ENCODE measurements around the gene DHX32.
"Not testable (repeated sequence)": the region's sequence is repeated elsewhere in the genome, so short reads cannot be mapped to it uniquely, and the experiment has no call there.

DNA sequence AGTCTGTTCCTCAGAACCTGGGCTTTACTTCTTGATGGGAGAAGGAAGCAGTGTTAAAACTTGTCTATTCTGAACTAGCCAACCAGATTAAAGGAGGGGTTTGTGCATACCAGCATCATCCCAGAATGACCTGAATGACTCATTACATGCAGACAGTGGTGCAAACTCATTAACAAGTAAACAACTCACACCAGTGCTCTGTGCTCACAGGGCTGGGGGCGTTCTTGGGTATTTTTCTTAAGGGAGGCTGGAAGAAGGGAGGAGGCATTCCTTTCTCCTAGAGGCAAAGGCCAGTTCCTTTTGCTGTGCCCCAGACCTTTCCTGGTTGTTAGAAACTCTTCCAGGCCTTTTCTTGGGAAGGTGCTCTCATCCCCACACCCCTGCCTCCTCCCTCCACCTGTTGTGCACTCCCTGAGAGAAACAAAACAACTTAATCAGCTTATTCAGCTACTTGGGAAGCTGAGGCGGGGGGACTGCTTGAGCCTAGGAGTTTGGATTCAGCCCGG, 22.1 kb upstream of the DHX32 start:
- TF ChIP-seq, protein P1, sequence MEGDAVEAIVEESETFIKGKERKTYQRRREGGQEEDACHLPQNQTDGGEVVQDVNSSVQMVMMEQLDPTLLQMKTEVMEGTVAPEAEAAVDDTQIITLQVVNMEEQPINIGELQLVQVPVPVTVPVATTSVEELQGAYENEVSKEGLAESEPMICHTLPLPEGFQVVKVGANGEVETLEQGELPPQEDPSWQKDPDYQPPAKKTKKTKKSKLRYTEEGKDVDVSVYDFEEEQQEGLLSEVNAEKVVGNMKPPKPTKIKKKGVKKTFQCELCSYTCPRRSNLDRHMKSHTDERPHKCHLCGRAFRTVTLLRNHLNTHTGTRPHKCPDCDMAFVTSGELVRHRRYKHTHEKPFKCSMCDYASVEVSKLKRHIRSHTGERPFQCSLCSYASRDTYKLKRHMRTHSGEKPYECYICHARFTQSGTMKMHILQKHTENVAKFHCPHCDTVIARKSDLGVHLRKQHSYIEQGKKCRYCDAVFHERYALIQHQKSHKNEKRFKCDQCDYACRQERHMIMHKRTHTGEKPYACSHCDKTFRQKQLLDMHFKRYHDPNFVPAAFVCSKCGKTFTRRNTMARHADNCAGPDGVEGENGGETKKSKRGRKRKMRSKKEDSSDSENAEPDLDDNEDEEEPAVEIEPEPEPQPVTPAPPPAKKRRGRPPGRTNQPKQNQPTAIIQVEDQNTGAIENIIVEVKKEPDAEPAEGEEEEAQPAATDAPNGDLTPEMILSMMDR (IDR thresholded peaks at IDR 0.05) = not testable (repeated sequence)
- TF ChIP-seq POLR2A (IDR thresholded peaks at IDR 0.05) = not testable (repeated sequence)
